Astrocyte of the hippocampus (primary cell): ENCODE measurements around the gene IRGC.

Experiments used
- DNase-seq: peaks from one replicate; pipeline ENCODE4 v3.0.0; 2011; ENCODE audit warnings: low read depth, low spot score

The IRGC gene

DNA sequence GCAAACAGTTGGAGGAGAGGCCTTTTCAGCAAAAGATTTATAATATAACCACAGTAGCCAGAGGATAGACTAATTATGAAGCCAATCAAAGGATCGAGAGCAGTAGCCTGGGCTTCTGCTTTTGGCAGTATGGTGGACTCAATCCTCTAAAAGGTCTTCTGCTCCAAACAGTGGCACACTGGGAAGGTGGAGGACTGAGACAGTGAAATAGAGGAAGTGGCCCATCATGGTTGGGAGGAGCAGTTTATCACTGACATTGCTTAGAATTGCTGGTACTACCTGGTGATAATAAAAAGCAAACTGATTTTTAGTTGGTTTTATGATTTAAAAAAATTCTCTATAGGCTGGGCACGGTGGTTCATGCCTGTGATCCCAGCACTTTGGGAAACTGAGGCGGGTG is 25.0 kb upstream of the IRGC start:
- DNase-seq: no peak

DNA sequence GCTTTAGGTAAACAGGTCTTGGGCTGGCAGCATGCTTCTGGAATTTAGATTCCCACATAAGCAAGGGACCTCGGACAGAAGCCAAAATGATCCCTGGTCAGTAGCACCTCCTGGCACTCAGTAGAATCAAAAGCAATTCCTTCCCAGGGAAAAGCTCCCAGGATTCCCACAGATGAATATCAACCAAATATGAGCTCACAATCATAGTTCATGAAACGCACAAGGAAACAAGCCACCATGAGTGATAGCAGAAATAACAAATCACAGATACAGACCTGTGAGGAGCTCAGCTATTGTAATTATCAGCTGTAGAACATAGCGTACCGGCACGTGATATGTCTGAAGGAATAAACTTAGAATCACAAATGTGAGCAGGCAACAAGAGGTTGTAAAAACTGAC is 24.1 kb upstream of the IRGC start:
- no peak for DNase-seq

DNA sequence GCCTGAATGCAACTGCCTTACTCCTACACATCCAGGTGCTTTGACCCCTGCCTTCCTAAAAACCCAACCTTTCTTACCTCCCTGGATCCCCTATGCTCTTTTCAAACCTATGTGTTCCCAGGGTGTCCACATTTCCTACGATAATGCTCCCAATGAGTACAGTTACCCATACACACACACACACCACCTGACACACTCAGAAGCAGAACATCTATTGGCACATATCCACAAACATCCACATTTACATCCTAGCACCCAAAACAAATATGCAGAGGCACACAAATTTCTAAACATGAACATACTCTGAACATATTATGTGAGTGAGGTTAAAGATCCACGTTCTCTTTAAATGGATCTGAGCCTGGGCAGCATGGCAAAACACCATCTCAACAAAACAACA is 23.5 kb upstream of the IRGC start:
- DNase-seq: no peak

DNA sequence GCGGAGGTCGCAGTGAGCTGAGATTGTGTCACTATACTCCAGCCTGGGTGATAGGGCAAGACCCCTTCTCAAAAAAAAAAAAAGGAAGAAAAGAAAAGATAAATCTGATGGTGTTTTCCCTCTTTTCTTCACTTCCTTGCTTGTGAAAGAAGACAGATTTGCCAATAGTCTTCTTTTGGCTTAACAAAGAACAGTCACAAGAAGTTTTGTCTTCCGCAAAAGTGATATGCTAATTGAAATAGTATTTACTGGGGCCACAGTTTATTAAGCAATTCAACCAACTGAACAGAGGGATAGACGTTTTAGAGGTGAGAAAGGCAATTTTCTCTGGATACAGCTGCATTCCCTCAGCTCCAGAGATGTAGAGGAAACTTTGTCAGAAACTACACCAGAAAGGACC is 23.0 kb upstream of the IRGC start:
- no peak for DNase-seq

DNA sequence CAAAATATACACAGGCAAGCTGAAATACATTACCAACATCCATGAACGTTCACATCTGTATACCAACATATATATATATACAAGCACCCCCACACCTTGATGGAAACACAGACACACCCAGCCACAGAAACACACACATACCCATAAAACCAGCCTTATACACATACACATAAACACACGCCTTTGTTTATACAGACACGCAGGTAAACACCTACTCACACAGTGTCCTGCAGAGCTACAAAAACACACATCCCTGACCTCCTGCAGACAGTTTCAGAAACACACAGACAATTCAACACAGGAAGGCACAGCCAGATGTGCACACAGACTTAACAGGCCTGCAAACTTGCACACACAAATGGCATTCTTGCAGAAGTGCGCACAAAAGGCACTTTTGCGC is 21.3 kb upstream of the IRGC start:
- DNase-seq: no peak

DNA sequence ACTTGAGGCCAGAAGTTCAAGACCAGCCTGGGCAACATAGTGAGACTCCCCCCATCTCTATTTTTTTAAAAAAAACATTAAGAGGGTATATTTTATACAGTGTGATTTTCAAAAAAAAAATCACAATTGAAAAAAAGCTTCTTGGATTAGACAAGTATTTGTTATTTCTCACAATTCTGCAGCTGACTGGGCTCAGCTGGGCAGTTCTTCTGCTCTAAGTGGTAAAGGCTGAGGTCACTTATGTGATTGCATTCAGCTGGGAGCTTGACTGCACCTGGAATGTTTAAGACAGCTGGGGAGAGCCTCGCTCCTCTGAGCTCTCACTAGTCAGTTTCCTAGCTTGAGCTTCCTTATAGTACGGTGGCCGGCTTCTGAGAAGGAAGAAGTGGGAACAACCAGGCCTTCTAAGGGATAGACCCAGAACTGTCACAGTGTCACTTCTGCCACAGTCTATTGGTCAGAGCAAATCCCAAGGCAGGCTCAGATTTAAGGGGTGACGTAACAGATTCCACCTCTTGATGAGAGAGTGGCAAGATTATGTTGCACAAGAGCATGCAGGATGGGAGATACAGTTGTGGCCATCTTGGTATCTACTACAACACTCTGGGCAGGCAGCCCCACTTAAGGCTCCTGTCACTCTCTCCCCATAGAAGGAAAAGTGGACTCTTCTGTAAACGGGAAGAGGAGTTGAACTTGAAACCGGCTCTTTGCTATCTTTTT is 19.7 kb upstream of the IRGC start:
- DNase-seq: no peak

DNA sequence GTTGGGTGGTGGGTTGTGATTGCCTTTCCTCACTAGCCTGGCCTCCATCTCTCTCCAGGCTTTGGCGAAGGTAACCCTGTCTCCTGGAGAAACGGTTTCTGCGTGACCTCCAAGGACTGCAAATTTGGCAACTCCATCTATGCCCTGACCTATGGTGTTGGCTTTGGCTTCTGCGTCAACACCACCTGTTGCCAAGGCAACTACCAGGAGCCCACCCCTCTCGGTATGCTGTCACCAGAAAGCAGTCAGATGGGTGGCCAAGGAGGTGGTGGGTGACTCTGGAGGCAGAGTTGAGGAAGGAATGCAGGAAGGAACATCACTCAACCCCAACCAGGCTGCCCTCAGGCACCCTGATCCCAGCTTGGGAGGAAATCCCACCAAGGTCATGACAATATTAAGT is 18.6 kb upstream of the IRGC start:
- DNase-seq: no peak

DNA sequence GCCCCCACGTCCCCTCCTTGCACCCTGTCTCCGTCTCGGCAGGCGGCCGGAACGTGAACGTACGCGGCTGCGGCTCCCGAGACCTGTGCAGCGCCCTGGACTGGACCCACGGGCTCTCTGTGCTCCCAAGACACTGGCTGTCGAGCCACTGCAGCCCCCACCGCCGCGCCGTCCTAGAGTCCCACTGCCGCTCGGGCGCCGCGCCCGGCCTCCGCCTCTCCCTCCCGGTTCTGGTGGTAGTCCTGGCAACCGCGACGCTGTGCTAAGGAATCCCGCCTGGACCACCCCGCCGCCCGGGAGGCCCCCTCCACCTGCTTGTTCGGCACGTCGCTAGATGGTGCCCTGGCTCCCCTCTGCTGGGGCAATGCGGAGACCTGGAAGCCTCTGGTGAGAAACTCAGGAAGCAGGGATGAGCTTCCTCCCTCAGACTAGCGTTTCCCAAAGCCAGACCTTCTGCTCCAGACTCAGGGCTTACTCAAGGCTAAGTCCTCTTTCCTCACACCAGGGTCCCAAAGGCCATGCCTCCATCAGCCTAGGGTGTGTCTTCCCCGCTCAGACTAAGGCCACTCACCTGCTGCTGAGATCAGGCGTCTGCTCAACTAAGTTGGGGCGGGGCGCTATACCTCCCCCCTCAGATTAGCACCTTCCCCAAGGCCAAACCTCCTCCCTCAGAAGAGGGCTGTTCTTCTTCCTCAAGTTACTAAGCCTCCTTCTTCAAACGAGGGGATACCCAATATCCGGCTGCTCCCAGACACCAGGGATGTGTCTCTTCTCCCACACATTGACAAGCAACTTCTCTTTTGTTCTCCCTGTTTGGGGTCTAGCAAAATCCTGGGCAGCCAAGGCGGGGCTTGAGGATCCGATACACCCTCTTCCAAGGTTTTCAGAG is 16.1 kb upstream of the IRGC start:
- peak; percentile 70 for DNase-seq

DNA sequence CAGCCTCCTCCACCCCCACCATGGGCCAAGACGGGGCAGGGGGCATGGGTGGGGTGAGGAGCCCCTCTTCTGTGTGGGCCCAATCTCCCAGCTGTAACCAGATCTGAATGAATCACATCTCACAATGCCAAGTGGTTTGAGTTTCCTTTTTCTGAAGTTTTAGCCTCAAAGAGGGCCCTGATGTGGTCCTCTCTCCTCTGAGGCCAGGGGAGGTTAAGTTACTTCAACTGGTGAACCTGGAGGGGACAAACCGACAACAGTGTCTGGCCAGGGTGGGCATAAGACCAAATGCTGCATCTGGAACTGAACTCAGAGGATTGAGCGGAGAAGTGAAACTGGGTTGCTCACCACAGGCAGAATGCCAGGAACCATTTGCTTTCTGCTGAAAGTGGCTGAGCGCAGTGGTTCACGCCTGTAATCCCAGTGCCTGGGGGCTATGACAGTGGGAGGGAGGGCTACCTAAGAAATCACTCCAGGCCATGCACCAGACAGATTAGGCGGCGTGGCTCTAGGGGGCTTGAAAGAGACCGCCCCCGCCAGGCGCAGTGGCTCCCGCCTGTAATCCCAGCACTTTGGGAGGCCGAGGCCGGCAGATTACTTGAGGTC is 15.4 kb upstream of the IRGC start:
- DNase-seq: peak; percentile 79

DNA sequence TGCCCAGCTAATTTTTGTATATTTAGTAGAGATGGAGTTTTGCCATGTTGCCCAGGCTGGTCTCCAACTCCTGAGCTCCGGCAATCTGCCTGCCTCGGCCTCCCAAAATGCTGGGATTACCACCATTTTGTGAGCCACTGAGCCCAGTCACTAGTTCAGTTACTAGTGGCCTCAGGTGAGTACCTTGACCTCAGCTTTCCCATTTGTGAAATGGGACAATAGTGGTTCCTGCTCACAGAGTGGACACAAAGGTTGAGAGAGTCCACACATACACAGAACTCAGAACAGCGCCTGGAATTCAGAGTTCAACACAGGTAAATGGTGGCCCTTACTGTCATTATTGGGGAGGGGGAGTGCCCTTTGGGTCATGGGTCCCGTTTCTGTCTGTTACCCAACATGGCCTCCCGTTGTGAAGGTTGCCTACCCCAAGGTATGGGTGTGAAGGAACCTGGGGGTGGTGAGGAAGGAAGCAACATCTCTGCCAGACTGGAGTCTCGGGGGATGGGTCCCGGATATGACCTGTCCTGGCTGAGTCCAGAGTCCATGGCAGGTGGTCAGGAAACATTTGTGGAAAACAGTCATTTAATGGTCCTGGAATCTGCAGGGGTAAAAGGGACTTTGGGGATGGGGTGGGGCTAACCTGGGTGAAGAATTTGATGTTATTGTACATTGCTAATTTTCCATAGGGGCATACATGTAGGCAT is 11.7 kb upstream of the IRGC start:
- DNase-seq: no peak

DNA sequence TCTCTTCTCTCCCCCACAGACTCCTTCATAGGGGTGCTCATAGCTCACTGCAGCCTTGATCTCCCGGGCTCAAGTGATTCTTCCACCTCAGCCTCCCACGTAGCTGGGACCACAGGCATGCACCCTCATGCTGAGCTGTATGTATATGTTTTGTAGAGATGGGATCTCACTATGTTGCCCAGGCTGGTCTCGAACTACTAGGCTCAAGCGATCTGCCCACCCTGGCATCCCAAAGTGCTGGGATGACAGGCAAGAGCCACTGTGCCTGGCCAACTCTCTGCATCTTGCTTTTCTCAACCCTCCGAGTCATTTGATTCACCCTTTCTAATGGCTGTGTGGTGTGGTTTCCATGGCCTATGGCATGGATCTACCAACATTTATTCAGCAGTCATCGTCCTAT is 10.1 kb upstream of the IRGC start:
- no peak for DNase-seq

DNA sequence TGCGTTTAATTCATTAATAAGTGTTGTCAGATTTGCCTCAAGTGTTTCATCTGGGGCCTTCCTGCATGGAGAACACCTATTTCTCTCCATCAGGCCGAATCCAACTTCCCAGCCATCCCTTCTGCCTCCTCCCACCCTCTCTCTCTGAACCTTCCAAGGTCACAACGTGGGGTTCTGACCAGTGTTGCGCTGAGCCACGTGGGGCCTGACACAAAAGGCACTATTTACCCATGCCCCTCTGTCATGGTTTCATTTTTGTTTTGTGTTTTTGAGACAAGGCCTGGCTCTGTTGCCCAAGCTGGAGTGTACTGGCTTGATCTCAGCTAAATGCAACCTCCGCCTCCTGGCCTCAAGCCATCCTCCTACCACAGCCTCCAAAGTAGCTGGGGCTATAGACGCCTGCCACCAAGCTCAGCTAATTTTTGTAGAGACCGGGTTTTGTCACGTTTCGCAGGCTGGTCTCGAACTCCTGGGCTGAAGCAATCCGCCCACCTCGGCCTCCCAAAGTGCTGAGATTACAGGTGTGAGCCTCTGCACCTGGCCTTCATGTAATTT is 8.6 kb upstream of the IRGC start:
- DNase-seq: no peak

DNA sequence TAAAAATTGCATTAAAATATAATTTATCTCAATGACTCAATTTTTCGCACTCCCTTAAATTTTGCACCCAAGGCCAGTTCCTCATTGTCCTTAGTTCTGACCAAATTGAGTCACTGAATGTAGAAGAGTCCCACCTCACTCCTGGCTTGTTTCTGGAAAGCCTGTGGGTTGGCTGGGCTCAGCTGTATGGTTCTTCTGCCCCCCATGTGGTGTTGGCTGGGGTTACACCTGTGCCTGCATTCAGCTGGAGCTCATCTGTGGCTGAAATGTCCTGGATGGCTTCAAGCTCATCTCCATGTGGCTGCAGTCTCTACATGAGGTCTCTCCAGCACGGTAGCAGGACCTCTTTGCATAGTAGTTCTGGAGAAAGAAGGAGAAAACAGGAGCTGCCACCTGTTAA is 7.2 kb upstream of the IRGC start:
- DNase-seq: no peak

DNA sequence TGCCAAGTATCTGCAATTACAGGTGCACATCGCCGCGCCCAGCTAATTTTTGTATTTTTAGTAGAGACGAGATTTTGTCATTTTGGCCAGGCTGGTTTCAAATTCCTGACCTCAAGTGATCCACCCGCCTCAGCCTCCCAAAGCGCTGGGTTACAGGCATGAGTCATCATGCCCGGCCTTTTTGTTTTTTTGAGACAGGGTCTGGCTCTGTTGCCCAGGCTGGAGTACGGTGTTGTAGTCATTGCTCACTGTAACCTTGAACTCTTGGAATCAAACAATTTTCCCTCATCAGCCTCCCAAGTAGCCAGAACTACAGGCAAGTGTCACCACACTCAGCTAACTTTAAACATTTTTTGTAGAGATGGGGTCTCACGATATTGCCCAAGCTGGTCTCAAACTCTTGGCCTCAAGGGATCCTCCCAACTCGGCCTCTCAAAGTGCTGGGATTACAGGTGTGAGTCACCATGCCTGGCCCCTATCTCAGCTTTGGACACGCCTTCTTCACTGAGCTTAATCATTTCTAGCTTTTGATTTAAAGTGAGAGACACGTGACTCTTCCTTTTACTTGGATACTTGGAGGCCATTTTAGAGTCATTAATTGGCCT is 4.0 kb upstream of the IRGC start:
- DNase-seq: no peak

DNA sequence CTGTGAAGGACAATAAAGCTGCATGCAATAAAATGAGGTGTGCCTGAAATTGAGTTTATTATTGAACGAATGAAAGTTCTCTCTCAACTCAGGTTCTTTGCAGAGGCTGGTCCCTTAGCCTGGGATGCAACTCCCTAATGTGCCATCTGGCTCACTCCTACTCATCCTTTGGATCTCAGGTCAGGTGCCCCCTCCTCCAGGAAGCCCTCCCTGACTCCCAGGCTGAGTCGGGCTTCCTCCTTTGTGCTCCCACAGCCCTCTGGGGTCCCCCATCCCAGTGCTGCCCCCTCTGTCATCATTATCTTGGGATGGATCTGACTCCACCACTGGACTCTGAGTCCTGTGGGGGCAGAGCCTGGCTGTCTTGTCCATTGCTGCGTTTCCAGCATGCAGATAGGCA is 2.7 kb upstream of the IRGC start:
- DNase-seq: no peak

DNA sequence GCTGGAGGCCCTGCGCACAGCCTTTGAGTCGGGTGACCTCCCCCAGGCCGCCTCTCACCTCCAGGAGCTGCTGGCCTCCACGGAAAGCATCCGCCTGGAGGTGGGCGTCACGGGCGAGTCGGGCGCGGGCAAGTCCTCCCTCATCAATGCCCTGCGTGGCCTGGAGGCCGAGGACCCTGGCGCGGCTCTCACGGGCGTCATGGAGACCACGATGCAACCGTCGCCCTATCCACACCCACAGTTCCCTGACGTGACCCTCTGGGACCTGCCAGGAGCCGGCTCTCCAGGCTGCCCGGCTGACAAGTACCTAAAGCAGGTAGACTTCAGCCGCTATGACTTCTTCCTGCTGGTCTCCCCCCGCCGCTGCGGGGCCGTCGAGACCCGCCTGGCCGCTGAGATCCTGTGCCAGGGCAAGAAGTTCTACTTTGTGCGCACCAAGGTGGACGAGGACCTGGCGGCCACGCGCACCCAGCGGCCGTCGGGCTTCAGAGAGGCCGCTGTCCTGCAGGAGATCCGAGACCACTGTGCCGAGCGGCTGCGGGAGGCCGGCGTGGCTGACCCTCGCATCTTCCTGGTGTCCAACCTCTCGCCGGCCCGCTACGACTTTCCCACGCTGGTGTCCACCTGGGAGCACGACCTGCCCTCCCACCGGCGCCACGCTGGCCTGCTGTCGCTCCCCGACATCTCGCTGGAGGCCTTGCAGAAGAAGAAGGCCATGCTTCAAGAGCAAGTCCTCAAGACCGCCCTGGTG is 2.9 kb downstream of the IRGC start:
- DNase-seq: no peak

DNA sequence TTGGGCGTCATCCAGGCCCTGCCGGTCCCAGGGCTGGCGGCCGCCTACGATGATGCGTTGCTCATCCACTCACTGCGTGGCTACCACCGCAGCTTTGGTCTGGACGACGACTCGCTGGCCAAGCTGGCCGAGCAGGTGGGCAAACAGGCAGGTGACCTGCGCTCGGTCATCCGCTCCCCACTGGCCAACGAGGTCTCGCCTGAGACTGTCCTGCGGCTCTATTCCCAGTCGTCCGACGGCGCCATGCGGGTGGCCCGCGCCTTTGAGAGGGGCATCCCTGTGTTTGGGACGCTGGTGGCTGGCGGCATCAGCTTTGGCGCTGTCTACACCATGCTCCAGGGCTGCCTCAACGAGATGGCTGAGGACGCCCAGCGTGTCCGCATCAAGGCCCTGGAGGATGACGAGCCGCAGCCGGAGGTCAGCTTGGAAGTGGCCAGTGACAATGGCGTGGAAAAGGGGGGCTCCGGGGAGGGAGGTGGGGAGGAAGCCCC is 3.5 kb downstream of the IRGC start:
- no peak for DNase-seq

DNA sequence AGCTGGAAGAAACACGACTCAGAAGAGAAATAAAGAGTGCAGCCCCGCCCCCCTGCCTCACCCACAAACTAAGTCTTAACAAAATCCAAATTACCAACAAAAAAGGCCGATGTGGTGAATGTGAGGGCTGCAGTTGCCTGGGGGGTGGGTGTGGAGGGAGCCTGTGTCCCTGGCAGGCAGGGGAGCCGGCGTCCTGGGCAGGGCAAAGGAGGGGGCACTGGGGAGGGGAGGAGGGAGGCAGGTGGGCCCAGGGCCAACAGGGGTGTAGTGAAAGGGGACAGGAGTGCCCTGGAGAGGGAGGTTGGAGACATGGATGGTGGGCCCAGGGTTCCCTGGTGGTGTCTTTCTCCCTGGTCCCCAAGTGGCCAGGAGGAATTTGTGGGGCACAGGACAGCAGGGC is 4.0 kb downstream of the IRGC start:
- no peak for DNase-seq

DNA sequence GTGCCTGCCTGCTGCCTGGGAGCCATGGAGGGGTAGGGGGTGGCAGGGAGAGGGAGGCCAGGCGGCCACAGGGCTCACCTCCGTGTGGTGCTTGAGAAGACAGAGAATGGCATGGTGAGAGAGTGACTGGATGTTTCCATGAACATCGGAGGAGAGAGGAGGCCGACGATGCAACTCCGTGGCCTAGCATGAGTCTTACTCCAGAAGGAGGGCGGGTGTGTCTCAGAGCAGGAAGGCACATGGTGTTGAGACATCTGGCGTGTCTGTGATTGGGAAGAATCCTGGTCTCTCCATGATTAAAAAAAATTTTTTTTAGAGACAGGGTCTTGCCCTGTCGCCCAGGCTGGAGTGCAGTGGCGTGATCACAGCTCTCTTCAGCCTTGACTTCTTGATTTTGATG is 5.1 kb downstream of the IRGC start:
- DNase-seq: no peak

DNA sequence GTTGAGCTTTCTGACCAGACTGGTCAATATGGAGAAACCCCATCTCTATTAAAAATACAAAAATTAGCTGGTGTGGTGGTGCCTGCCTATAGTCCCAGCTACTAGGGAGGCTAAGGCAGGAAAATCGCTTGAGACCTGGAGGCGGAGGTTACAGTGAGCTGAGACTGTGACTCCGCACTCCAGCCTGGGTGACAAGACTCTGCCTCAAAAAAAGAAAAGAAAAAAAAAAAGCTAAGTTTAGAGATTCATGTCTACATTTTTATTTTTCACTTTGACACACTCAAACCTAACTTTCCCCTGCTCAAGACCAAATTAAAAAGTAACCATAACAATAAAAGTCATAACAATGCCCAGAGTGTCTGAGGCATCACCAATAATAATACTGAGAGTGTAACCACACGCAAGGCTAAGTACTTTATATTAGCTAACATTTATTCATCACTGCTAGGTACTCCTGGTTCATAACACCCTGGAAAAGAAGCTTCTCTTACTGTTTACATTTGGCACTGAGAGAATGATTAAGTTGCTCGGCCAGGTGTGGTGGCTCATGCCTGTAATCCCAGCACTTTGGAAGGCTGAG is 5.7 kb downstream of the IRGC start:
- no peak for DNase-seq
